ENCODE data around the gene DIPK1C. TPM values are rescaled to one million over a fixed set of nuclear protein-coding genes. Genes with fewer than 3 reads are reported as not detected.

Gene DIPK1C
- total RNA-seq, 4 donors from 2014 or later, result 0.16 to 0.27 TPM; not detected in 2

GRCh38 chr18:74395648-74396154 lies 61.4 kb downstream of the DIPK1C start:
- intact Hi-C loops (cut with DNase I; ENCODE audit: low total_unique reads), result no loop called here
- no peak overlapping the region for H3K27ac ChIP-seq

GRCh38 chr18:74395006-74395405 lies 62.1 kb downstream of the DIPK1C start:
- Histone ChIP-seq H3K4me3 (no peak overlapping the region), H3K4me1 (peaks cover 0 to 9% (median 2%) of the 10 kb centered on the region in 4 donors), H3K27ac (no peak overlapping the region), H3K9me3 (no peaks in the 10 kb centered on the region), H3K27me3 (no peaks in the 10 kb centered on the region), H3K36me3 (no peaks in the 10 kb centered on the region)
- intact Hi-C loops (cut with DNase I; ENCODE audit: low total_unique reads) (no loop called here), in situ Hi-C loops (cut with MboI; ENCODE audit: low pct_ligation_motif_present in 1 of 4, low pct_unique_long_range_greater_than_20kb in 1 of 4, low sequenced_read_pairs in 3 of 4) (no loop called here)
- WGBS, 2 donors (ENCODE audit: low coverage in 1 of 2), result 87% methylated on average over 7 of the region's 7 CpGs; no CpG with 5 or more reads in 1 of the 2 donors
- DNase-seq, result no peak
- TF ChIP-seq EP300 (IDR thresholded peaks at IDR 0.05; ENCODE audit: low read depth), result no peak
- TF ChIP-seq POLR2AphosphoS5 (IDR thresholded peaks at IDR 0.05), result no peak
- no peak for TF ChIP-seq CTCF (IDR thresholded peaks at IDR 0.05)
- no peak for TF ChIP-seq POLR2A (IDR thresholded peaks at IDR 0.05)

More at GRCh38 chr18:74395648-74396154, 61.4 kb downstream of the DIPK1C start:
- Histone ChIP-seq H3K4me3 (no peak overlapping the region), H3K9me3 (no peaks in the 10 kb centered on the region), H3K27me3 (no peaks in the 10 kb centered on the region), H3K36me3 (no peaks in the 10 kb centered on the region), H3K4me1 (peaks cover 0 to 9% (median 2%) of the 10 kb centered on the region in 4 donors)
- in situ Hi-C loops (cut with MboI; ENCODE audit: low pct_ligation_motif_present in 1 of 4, low pct_unique_long_range_greater_than_20kb in 1 of 4, low sequenced_read_pairs in 3 of 4), result no loop called here
- WGBS, 2 donors (ENCODE audit: low coverage in 1 of 2), result 82 to 100% methylated on average over 2 to 9 of the region's 9 CpGs
- no peak for DNase-seq
- TF ChIP-seq POLR2A (IDR thresholded peaks at IDR 0.05), result no peak
- TF ChIP-seq POLR2AphosphoS5 (IDR thresholded peaks at IDR 0.05), result no peak
- no peak for TF ChIP-seq CTCF (IDR thresholded peaks at IDR 0.05)
- TF ChIP-seq EP300 (IDR thresholded peaks at IDR 0.05; ENCODE audit: low read depth), result no peak

GRCh38 chr18:74392323-74392722 lies 64.8 kb downstream of the DIPK1C start:
- WGBS, 2 donors (ENCODE audit: low coverage in 1 of 2), result 92% methylated on average over 4 of the region's 4 CpGs; no CpG with 5 or more reads in 1 of the 2 donors
- intact Hi-C loops (cut with DNase I; ENCODE audit: low total_unique reads) (no loop called here), in situ Hi-C loops (cut with MboI; ENCODE audit: low pct_ligation_motif_present in 1 of 4, low pct_unique_long_range_greater_than_20kb in 1 of 4, low sequenced_read_pairs in 3 of 4) (no loop called here)
- H3K4me1 ChIP-seq, result peaks cover 0 to 5% (median 2%) of the 10 kb centered on the region in 4 donors
- H3K4me3 ChIP-seq, result no peak overlapping the region
- no peaks in the 10 kb centered on the region for H3K27me3 ChIP-seq
- H3K27ac ChIP-seq, result no peak overlapping the region
- TF ChIP-seq EP300 (IDR thresholded peaks at IDR 0.05; ENCODE audit: low read depth), result no peak
- TF ChIP-seq CTCF (IDR thresholded peaks at IDR 0.05), result no peak
- TF ChIP-seq POLR2AphosphoS5 (IDR thresholded peaks at IDR 0.05), result no peak
- no peak for TF ChIP-seq POLR2A (IDR thresholded peaks at IDR 0.05)
- no peaks in the 10 kb centered on the region for H3K9me3 ChIP-seq
- no peak for DNase-seq
- no peaks in the 10 kb centered on the region for H3K36me3 ChIP-seq

GRCh38 chr18:74390900-74391299 lies 66.2 kb downstream of the DIPK1C start:
- no peaks in the 10 kb centered on the region for H3K27me3 ChIP-seq
- H3K4me3 ChIP-seq, result no peak overlapping the region
- intact Hi-C loops (cut with DNase I; ENCODE audit: low total_unique reads), result no loop called here
- WGBS, 2 donors (ENCODE audit: low coverage in 1 of 2), result 76 to 83% methylated on average over 2 to 3 of the region's 3 CpGs
- H3K36me3 ChIP-seq, result no peaks in the 10 kb centered on the region
- no peak for DNase-seq
- H3K4me1 ChIP-seq, result peaks cover 0 to 2% (median 0%) of the 10 kb centered on the region in 4 donors
- in situ Hi-C loops (cut with MboI; ENCODE audit: low pct_ligation_motif_present in 1 of 4, low pct_unique_long_range_greater_than_20kb in 1 of 4, low sequenced_read_pairs in 3 of 4), result no loop called here
- no peaks in the 10 kb centered on the region for H3K9me3 ChIP-seq
- no peak overlapping the region for H3K27ac ChIP-seq
- TF ChIP-seq EP300 (IDR thresholded peaks at IDR 0.05; ENCODE audit: low read depth) (no peak), CTCF (IDR thresholded peaks at IDR 0.05) (no peak)

All from transverse colon (tissue), 4 donors.